OCI-LY1 (cell line): ENCODE data around the gene SPTB.

Source experiments
- H2AFZ ChIP-seq: fragments of 200-600 bp; sonication (generic), shearing (Covaris generic); 2 replicates; pipeline ENCODE4 v1.6.0; 2014; ENCODE audit warnings: antibody characterized with exemption, mild to moderate bottlenecking, low read length
- H3F3A ChIP-seq: fragments of 200-600 bp; sonication (generic), shearing (Covaris generic); 2 replicates; pipeline ENCODE4 v1.6.0; 2014; ENCODE audit warnings: mild to moderate bottlenecking, antibody characterized with exemption, low read length, moderate library complexity; ENCODE audit not compliant: insufficient read depth
- H3K27ac ChIP-seq: fragments of 200-600 bp; sonication (generic); 2 replicates; pipeline ENCODE4 v1.5.1; 2014; ENCODE audit warnings: low read length, mixed run types, mild to moderate bottlenecking, low read depth; ENCODE audit not compliant: poor library complexity, severe bottlenecking
- H3K27me3 ChIP-seq: fragments of 200-600 bp; sonication (generic); 2 replicates; pipeline ENCODE4 v1.6.0; 2014; ENCODE audit warnings: antibody characterized with exemption, mild to moderate bottlenecking, low read length, moderate library complexity; ENCODE audit not compliant: insufficient read depth
- H3K36me3 ChIP-seq: fragments of 200-600 bp; sonication (generic); 2 replicates; pipeline ENCODE4 v1.6.1; 2014; ENCODE audit warnings: mild to moderate bottlenecking, antibody characterized with exemption, low read length, moderate library complexity, mixed read lengths; ENCODE audit not compliant: insufficient read depth
- H3K4me1 ChIP-seq: fragments of 200-600 bp; sonication (generic); 2 replicates; pipeline ENCODE4 v1.5.1; 2014; ENCODE audit warnings: mild to moderate bottlenecking, low read length, moderate library complexity; ENCODE audit not compliant: insufficient read depth, severe bottlenecking
- H3K4me2 ChIP-seq: fragments of 200-600 bp; sonication (generic), shearing (Covaris generic); 2 replicates; pipeline ENCODE4 v1.6.1; 2014; ENCODE audit warnings: low read length
- H3K4me3 ChIP-seq: fragments of 200-600 bp; sonication (generic); 2 replicates; pipeline ENCODE4 v1.5.1; 2014; ENCODE audit warnings: low read length, low read depth, mild to moderate bottlenecking, mixed read lengths; ENCODE audit not compliant: poor library complexity, severe bottlenecking
- H3K79me2 ChIP-seq: fragments of 200-600 bp; shearing (Covaris generic); 2 replicates; pipeline ENCODE4 v1.6.1; 2016; ENCODE audit warnings: mixed run types, low read length, mixed read lengths; ENCODE audit not compliant: insufficient read depth
- H3K9ac ChIP-seq: fragments of 200-600 bp; sonication (generic), shearing (Covaris generic); 2 replicates; pipeline ENCODE4 v1.6.1; 2014; ENCODE audit warnings: mild to moderate bottlenecking, low read length, mixed read lengths
- H3K9me2 ChIP-seq: fragments of 200-600 bp; sonication (generic), shearing (Covaris generic); 2 replicates; pipeline ENCODE4 v1.6.1; 2014; ENCODE audit warnings: low read depth, mild to moderate bottlenecking, low read length, mixed read lengths
- H3K9me3 ChIP-seq: fragments of 200-600 bp; shearing (Covaris generic); 2 replicates; pipeline ENCODE4 v1.6.1; 2014; ENCODE audit warnings: low read length, mixed read lengths
- H4K20me1 ChIP-seq: fragments of 200-600 bp; sonication (generic), shearing (Covaris generic); 2 replicates; pipeline ENCODE4 v1.6.0; 2016; ENCODE audit warnings: mild to moderate bottlenecking, low read length; ENCODE audit not compliant: insufficient read depth
- CTCF ChIP-seq: fragments of 200-600 bp; sonication (generic), shearing (Covaris generic); IDR thresholded peaks from 2 replicates; pipeline ENCODE4 v1.5.1; 2017; ENCODE audit warnings: mild to moderate bottlenecking, antibody characterized with exemption, low read length, moderate library complexity, mixed read lengths
- EZH2 ChIP-seq: fragments of 200-600 bp; sonication (generic), shearing (Covaris generic); IDR thresholded peaks from 2 replicates; pipeline ENCODE4 v1.8.0; 2017; ENCODE audit warnings: borderline replicate concordance, mixed run types, mild to moderate bottlenecking, antibody characterized with exemption, low read length, moderate library complexity, mixed read lengths

The SPTB gene

GRCh38 chr14:64772397-64772950, 107.2 kb downstream of the SPTB start:
- no peak overlapping the region for H3K27ac ChIP-seq
- H3K9me2 ChIP-seq = no peaks in the 10 kb centered on the region

GRCh38 chr14:64771161-64771560, 108.5 kb downstream of the SPTB start:
- Histone ChIP-seq H3K4me1 (no peaks in the 10 kb centered on the region), H3K9me2 (no peaks in the 10 kb centered on the region), H3K27me3 (no peaks in the 10 kb centered on the region; the same call in 1 of the 2 replicates), H3K9ac (no peak overlapping the region), H3K9me3 (no peaks in the 10 kb centered on the region), H3K4me3 (no peak overlapping the region), H3K79me2 (no peaks in the 10 kb centered on the region), H3K4me2 (no peak overlapping the region), H2AFZ (no peak overlapping the region), H3K36me3 (no peaks in the 10 kb centered on the region), H3K27ac (no peak overlapping the region), H3F3A (no peaks in the 10 kb centered on the region), H4K20me1 (no peaks in the 10 kb centered on the region)
- TF ChIP-seq CTCF = no peak
- TF ChIP-seq EZH2 = no peak

More at GRCh38 chr14:64772397-64772950, 107.2 kb downstream of the SPTB start:
- H3F3A ChIP-seq = no peaks in the 10 kb centered on the region
- no peaks in the 10 kb centered on the region for H3K79me2 ChIP-seq
- H4K20me1 ChIP-seq = no peaks in the 10 kb centered on the region
- no peak overlapping the region for H3K4me3 ChIP-seq
- no peak overlapping the region for H3K9ac ChIP-seq
- TF ChIP-seq CTCF (no peak), EZH2 (no peak)
- H2AFZ ChIP-seq = no peak overlapping the region
- no peaks in the 10 kb centered on the region for H3K4me1 ChIP-seq
- no peaks in the 10 kb centered on the region for H3K9me3 ChIP-seq
- H3K27me3 ChIP-seq = peaks cover 8% of the 10 kb centered on the region
- no peaks in the 10 kb centered on the region for H3K36me3 ChIP-seq
- H3K4me2 ChIP-seq = no peak overlapping the region

GRCh38 chr14:64770751-64771150, 109.0 kb downstream of the SPTB start:
- Histone ChIP-seq H3F3A (no peaks in the 10 kb centered on the region), H3K9ac (no peak overlapping the region), H3K27me3 (no peaks in the 10 kb centered on the region; the same call in 1 of the 2 replicates), H3K4me1 (no peaks in the 10 kb centered on the region), H3K4me2 (no peak overlapping the region), H4K20me1 (no peaks in the 10 kb centered on the region), H3K9me3 (no peaks in the 10 kb centered on the region), H2AFZ (no peak overlapping the region), H3K36me3 (no peaks in the 10 kb centered on the region), H3K27ac (no peak overlapping the region), H3K4me3 (no peak overlapping the region), H3K9me2 (no peaks in the 10 kb centered on the region), H3K79me2 (no peaks in the 10 kb centered on the region)
- TF ChIP-seq EZH2 = no peak
- TF ChIP-seq CTCF = no peak
